Adrenal gland (tissue), 12 donors: ENCODE results near the gene EYS. TPM values are rescaled to one million over a fixed set of nuclear protein-coding genes. Genes with fewer than 3 reads are reported as not detected.

Source experiments
- DNase-seq, 7 donors: peaks; one replicate each; pipeline ENCODE4 v3.0.0-alpha.2; 2019 to 2020
- H3K27ac ChIP-seq, 5 donors: fragments of 200-600 bp; sonication (generic) in 4 of 5; 1 replicate in 3 of 5; 2 replicates in 2 of 5; pipeline versions ENCODE4 v1.5.1 to v1.8.0; 2016 to 2020; ENCODE audit warnings: mild to moderate bottlenecking in 1 of 5
- H3K27me3 ChIP-seq: fragments of 200-600 bp; 2 replicates; pipeline ENCODE4 v1.8.0; 2021
- H3K36me3 ChIP-seq, 2 donors: fragments of 200-600 bp; replicated peaks in 1 of 2; 1 replicate in 1 of 2; 2 replicates in 1 of 2; pipeline versions ENCODE4 v1.5.1 to v1.8.0; 2018 to 2022
- H3K4me1 ChIP-seq, 2 donors: fragments of 200-600 bp; replicated peaks in 1 of 2; 1 replicate in 1 of 2; 2 replicates in 1 of 2; pipeline versions ENCODE4 v1.5.1 to v1.8.0; 2018 to 2021
- H3K4me3 ChIP-seq, 4 donors: fragments of 200-600 bp; sonication (generic) in 3 of 4; one replicate each; pipeline ENCODE4 v1.5.1; 2016 to 2018
- H3K9me3 ChIP-seq, 3 donors: fragments of 200-600 bp; sonication (generic) in 1 of 3; replicated peaks in 1 of 3; 1 replicate in 2 of 3; 2 replicates in 1 of 3; pipeline versions ENCODE4 v1.5.1 to v1.8.0; 2016 to 2021
- POLR2A ChIP-seq, 2 donors: fragments of 450-650 bp; IDR thresholded peaks; one replicate each; pipeline ENCODE4 v1.6.1; 2017; ENCODE audit warnings: antibody characterized with exemption in 2 of 2, mild to moderate bottlenecking in 2 of 2, moderate library complexity in 1 of 2
- WGBS, 4 donors: extraction: QIAGEN DNeasy Blood & Tissue Kit in 2 of 4; methylation state at CpG; one replicate each; pipeline versions ENCODE4 v1.1.5 to v1.1.7; 2013 to 2017; 5-methylcytosine and 5-hydroxymethylcytosine counted together
- intact Hi-C, 2 donors: fragments of 100-400 bp; cut with DNase I; formaldehyde crosslinking; loops; one replicate each; pipeline versions ENCODE4 v1.14.1 to v1.15.0; 2022 to 2023
- polyA plus RNA-seq, 3 donors: library from polyadenylated mRNA; stranded (reverse); fragments of 200-250 nt in 2 of 3; fragments of 350-450 nt in 1 of 3; fragmentation: Illumina TruSeq in 1 of 3; extraction: RNeasy Lipid Tissue Mini Kit (QIAGEN cat#74804) in 1 of 3; gene quantifications; one replicate each; pipeline ENCODE4 v1.2.3, GENCODE V29; 2013 to 2014
- total RNA-seq, 9 donors: library from RNA; depleted of rRNA in 4 of 9; stranded (reverse); fragments of >200 nt in 4 of 9; fragments of 120-200 nt in 1 of 9; fragmentation: NEBNext Ultra II Directional in 1 of 9; extraction: Animal tissue kit (Norgen Biotek cat#: 25700) in 1 of 9; gene quantifications; one replicate each; pipeline versions ENCODE4 v1.1.0 to v1.2.4, GENCODE V29; 2013 to 2023
- TF ChIP-seq, protein P1 (sequence below), 6 experiments: fragments of 450-650 bp in 4 of 6; fragments of 200-600 bp in 2 of 6; sonication (generic) in 1 of 6; IDR thresholded peaks; 1 replicate in 5 of 6; 2 replicates in 1 of 6; pipeline versions ENCODE4 v1.5.1 to v1.8.0; 2016 to 2021; ENCODE audit warnings: antibody characterized with exemption in 6 of 6, mild to moderate bottlenecking in 2 of 6, moderate library complexity in 1 of 6
- donor health status: healthy with polysubstance abuse.
- donor health status: Bipolar disorder and iron deficiency.
- donor health status: DM: yes; HTN: yes; CAD: no.
- donor health status: DM: no; HTN: no; CAD: no.
- donor health status: DM: no; HTN: no; CAD: no.
- donor health status: DM: yes; HTN: yes; CAD: no.

EYS gene
- total and polyA plus RNA-seq, 12 donors, result 0.03 to 3.1 (median 0.18) TPM; not detected in 7

GRCh38 chr6:64516393-64516792, 1190.6 kb downstream of the EYS start:
- 63 to 90% (median 75%) methylated on average over 1 of the region's 1 CpG for WGBS, 4 donors
- DNase-seq, result no peak
- intact Hi-C loops, result no loop called here
- Histone ChIP-seq H3K27me3 (no peaks in the 10 kb centered on the region), H3K9me3 (no peaks in the 10 kb centered on the region), H3K27ac (no peak overlapping the region), H3K4me1 (no peaks in the 10 kb centered on the region), H3K4me3 (no peak overlapping the region), H3K36me3 (no peaks in the 10 kb centered on the region)
- TF ChIP-seq, protein P1, sequence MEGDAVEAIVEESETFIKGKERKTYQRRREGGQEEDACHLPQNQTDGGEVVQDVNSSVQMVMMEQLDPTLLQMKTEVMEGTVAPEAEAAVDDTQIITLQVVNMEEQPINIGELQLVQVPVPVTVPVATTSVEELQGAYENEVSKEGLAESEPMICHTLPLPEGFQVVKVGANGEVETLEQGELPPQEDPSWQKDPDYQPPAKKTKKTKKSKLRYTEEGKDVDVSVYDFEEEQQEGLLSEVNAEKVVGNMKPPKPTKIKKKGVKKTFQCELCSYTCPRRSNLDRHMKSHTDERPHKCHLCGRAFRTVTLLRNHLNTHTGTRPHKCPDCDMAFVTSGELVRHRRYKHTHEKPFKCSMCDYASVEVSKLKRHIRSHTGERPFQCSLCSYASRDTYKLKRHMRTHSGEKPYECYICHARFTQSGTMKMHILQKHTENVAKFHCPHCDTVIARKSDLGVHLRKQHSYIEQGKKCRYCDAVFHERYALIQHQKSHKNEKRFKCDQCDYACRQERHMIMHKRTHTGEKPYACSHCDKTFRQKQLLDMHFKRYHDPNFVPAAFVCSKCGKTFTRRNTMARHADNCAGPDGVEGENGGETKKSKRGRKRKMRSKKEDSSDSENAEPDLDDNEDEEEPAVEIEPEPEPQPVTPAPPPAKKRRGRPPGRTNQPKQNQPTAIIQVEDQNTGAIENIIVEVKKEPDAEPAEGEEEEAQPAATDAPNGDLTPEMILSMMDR (IDR thresholded peaks at IDR 0.05), result no peak
- no peak for TF ChIP-seq POLR2A (IDR thresholded peaks at IDR 0.05)

- no peak for TF ChIP-seq POLR2A (IDR thresholded peaks at IDR 0.05)
- TF ChIP-seq, protein P1 (IDR thresholded peaks at IDR 0.05), result no peak
- no peaks in the 10 kb centered on the region for H3K27me3 ChIP-seq
- WGBS, 4 donors, result 78 to 84% (median 81%) methylated on average over 3 of the region's 3 CpGs
- DNase-seq, result no peak
- intact Hi-C loops, result no loop called here
- no peaks in the 10 kb centered on the region for H3K9me3 ChIP-seq
- H3K4me1 ChIP-seq, result no peaks in the 10 kb centered on the region
- H3K27ac ChIP-seq, result no peak overlapping the region
- H3K4me3 ChIP-seq, result no peak overlapping the region
- H3K36me3 ChIP-seq, result no peaks in the 10 kb centered on the region
Measured at GRCh38 chr6:64507661-64508060, 1199.4 kb downstream of the EYS start.

DNA sequence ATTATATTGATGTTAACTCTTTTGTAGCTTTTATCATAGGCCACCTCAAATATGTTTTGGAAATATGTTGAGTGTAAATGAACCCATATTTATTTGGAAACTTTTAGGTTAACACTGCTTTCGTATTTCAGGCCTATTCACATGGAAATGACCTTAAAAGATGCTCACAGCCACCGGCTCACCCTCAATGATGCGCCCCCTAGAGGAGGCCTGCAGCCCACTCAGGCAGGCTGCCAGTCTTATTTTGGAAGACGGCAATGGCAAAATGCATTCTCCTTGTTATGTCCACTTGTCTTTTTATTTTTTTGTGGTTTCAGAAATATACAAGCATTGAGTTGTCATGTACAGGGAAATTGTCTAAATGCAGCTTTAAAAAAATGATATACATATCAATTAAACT, 1201.7 kb downstream of the EYS start:
- Histone ChIP-seq H3K4me3 (no peak overlapping the region), H3K27ac (no peak overlapping the region), H3K9me3 (no peaks in the 10 kb centered on the region), H3K36me3 (no peaks in the 10 kb centered on the region), H3K4me1 (no peaks in the 10 kb centered on the region), H3K27me3 (no peaks in the 10 kb centered on the region)
- no peak for DNase-seq
- TF ChIP-seq, protein P1 (IDR thresholded peaks at IDR 0.05), result no peak
- TF ChIP-seq POLR2A (IDR thresholded peaks at IDR 0.05), result no peak
- intact Hi-C loops, result no loop called here
- WGBS, 4 donors, result 56 to 62% (median 59%) methylated on average over 4 of the region's 4 CpGs

- intact Hi-C loops, result no loop called here
- 74 to 85% (median 79%) methylated on average over 2 of the region's 2 CpGs for WGBS, 4 donors
- Histone ChIP-seq H3K4me3 (no peak overlapping the region), H3K27me3 (no peaks in the 10 kb centered on the region), H3K4me1 (no peaks in the 10 kb centered on the region), H3K36me3 (no peaks in the 10 kb centered on the region), H3K27ac (no peak overlapping the region), H3K9me3 (no peaks in the 10 kb centered on the region)
- TF ChIP-seq, protein P1 (IDR thresholded peaks at IDR 0.05), result no peak
- no peak for DNase-seq
Measured at GRCh38 chr6:64504503-64504902, 1202.5 kb downstream of the EYS start.
